HG03575 (cell line): ENCODE data around the gene CD200R1.

Experiments
- ATAC-seq: cut with Tn5 transposase; IDR thresholded peaks from one replicate; pipeline ENCODE4 v1.9.1; 2021; ENCODE audit not compliant: unreplicated experiment, insufficient number of reproducible peaks, low FRiP score; ENCODE audit errors: extremely low read depth

Gene CD200R1, protein sequence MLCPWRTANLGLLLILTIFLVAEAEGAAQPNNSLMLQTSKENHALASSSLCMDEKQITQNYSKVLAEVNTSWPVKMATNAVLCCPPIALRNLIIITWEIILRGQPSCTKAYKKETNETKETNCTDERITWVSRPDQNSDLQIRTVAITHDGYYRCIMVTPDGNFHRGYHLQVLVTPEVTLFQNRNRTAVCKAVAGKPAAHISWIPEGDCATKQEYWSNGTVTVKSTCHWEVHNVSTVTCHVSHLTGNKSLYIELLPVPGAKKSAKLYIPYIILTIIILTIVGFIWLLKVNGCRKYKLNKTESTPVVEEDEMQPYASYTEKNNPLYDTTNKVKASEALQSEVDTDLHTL

DNA sequence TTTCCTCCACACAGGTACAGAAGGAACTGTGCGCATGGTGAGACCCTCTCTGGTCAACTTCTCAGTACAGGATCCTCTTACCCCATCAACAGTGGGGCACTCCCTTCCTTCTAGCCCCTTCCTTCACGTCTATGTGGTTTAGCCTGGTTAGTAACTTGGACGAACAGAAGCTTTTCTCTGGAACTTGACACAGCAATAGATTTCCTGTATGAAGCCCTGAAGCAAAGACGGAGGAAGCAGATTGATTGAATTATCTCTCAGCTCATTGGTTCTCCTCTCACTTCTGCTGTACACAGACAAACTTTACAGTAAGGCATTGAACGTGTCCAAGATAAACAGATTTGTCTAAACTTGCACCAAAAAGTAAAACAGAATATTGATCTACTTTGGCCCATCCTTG lies at the start of gene CD200R1:
Gene CD200R1, minus strand, starts transcription at position 210 of the 400 bp plus-strand sequence. CDS start 246 bp downstream, outside the sequence.
- ATAC-seq = no peak

- no peak for ATAC-seq
Observed at GRCh38 chr3:113021471-113021870, 46.6 kb upstream of the CD200R1 start.

DNA sequence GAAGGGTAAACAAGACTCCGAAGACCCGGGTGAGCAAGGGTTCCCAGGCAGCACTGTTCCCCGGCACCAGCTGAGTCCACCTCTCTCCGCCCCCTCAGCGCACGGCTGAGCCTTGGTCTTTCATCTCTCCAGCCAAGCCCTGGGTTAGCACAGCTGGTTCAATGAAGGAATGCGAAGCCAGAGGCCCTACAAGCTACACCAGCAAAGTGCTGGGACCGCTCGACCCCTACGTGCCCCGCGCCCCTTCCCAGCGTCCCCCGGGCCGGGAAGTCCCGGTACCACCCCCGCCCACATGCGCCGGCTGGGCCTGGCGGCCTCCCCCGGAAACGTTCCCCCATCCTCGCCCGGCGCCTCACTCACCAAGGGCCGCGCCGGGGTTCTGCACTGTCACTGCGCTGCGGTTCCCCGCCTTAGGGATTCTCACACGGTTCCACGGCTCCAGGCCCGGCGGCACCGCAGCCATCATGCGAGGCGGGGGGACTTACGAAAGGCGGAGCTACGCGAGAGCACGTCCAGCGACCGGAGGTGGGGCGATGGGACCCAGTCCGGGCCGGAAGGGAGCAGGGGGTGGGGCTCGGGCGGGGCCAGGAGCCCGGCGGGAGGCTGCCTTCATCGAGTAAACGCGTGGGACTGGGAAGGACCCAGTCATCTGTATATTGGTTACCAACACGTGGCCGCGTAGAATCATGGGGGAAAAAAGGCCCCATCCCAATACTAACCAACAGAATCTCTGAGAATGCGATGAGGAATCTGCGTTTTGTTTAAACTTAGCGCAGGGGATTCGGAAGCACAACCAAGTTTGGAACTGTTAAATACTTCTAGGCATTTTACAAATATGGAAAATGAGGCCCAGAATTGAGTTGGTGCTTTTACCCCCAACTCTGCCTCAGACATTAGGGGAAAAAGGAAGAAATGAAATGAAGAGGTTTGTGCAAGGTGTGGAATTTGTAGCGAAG lies 44.6 kb upstream of the CD200R1 start:
- ATAC-seq = peak; percentile 75

- ATAC-seq = no peak
Observed at GRCh38 chr3:113018536-113019181, 43.8 kb upstream of the CD200R1 start.

GRCh38 chr3:113013593-113013992 lies 38.7 kb upstream of the CD200R1 start:
- ATAC-seq = no peak

- no peak for ATAC-seq
Observed at GRCh38 chr3:113008117-113008516, 33.2 kb upstream of the CD200R1 start.

- ATAC-seq = no peak
Observed at GRCh38 chr3:113006359-113007056, 31.6 kb upstream of the CD200R1 start.

DNA sequence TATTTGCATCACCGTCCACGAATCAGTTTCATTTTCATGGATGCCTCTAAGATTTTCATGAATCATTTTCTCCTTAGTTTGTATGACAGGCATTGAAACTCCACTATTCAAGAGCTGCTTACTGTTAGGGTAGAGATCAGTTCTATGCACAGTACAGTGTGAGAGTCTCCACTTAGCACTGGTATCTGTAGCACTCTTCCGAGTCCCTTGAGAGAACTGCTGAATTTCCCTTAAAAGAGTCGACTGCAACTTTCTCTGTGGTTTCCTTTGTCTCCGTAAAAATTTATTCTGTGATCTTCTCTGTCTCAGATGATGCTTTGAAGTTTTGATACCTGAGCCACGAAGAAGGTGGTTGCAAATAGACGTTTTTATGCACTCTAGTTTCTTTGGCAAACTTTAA lies 30.7 kb upstream of the CD200R1 start:
- ATAC-seq = no peak

- no peak for ATAC-seq
Observed at GRCh38 chr3:113002679-113003078, 27.8 kb upstream of the CD200R1 start.

GRCh38 chr3:113002037-113002436 lies 27.1 kb upstream of the CD200R1 start:
- no peak for ATAC-seq

- ATAC-seq = no peak
Observed at GRCh38 chr3:113000691-113001090, 25.8 kb upstream of the CD200R1 start.

GRCh38 chr3:112995800-112996199 lies 20.9 kb upstream of the CD200R1 start:
- no peak for ATAC-seq

- peak; percentile 53 for ATAC-seq
Observed at GRCh38 chr3:112990672-112991602, 16.0 kb upstream of the CD200R1 start, which contains the start of gene GTPBP8. TSS of gene GTPBP8 (plus strand) at chr3:112990984. CDS start at chr3:112991000, 16 bp downstream.

GRCh38 chr3:112987710-112988334 lies 12.9 kb upstream of the CD200R1 start:
- no peak for ATAC-seq

DNA sequence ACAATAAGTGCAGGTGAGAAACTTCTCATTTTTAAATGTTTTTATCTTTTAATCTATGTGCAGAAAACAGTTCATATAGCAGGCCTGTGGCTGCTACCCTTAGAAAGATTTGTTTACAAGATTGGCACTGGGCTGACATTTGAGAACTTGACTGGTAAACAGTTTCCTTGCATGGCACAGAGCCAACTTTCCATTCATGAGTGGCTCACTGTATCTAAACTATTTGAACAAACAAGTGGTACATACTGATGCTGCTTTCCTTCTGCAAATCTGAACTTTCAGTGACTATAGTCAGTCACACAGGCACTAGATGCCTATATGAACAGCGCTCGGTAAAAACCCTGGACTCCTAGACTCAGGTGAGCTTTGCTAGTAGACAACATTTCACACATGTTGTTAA lies 9.6 kb upstream of the CD200R1 start:
- no peak for ATAC-seq

GRCh38 chr3:112982710-112983109 lies 7.8 kb upstream of the CD200R1 start:
- no peak for ATAC-seq

GRCh38 chr3:112980080-112980479 lies 5.2 kb upstream of the CD200R1 start:
- no peak for ATAC-seq
